Measurements from ENCODE around the gene KDM4F.
A peak's percentile ranks its signal among the peaks of the same experiment; 100 is the strongest.

The KDM4F gene

DNA sequence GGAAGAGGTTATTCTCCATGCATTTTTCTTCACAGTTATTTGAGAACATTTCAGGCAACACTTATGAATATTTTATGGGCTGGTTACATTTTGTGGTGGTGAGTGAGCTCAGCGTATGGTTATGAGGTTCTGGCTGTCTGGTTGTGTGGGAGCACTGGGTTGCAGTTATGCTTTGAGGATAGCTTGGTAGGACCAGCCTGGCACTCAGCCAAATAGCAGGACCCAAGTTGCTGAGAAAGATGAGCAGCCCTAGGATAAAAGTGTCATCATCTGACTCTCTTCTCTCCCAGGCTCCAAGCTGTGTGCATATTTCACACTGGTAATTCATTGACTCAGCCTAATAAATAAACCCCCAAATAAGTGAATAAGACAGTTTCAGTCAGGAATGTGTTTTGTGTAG, 9.4 kb downstream of the KDM4F start:
- DNase-seq (ENCODE audit: insufficient read length, low spot score) (no peak), FAIRE-seq (peak; percentile 55)

DNA sequence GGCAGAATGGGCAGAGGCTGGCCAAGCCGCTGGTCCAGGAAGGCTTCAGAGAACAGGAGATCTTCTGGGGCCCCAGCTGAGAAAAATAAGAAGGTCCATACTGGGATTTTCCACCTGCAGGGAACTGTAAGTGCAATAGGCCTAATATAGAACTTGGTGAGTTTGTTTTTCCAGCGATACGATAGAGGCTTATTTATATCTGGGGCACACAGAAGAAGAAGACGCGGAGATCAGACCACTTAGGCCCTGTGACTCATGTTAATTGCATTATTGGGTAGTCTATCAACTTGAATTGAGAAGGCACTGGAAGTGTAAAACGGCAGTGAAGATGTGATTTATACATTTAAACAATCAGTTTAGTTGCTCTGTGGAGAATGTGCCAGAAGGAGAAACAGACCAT, 9.8 kb downstream of the KDM4F start:
- DNase-seq (ENCODE audit: insufficient read length, low spot score), result no peak
- no peak for FAIRE-seq

DNA sequence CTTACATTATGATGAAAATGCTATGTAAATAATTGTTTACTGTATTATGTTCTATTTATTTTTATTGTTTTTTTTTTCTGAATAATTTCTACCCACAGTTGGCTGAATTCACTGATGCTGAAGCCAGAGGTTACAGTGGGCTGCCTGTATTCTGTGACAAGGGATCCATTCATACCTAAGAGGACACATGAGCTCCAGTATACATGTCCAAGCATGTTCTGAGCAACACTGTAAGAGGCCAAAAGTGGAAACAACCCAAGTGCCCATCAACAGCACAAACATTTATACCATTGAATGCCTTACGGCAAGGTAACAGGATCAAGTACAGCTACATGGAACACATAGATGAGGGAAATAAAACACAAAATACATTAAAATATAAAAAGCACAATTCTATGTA, 16.1 kb downstream of the KDM4F start:
- no peak for FAIRE-seq

DNA sequence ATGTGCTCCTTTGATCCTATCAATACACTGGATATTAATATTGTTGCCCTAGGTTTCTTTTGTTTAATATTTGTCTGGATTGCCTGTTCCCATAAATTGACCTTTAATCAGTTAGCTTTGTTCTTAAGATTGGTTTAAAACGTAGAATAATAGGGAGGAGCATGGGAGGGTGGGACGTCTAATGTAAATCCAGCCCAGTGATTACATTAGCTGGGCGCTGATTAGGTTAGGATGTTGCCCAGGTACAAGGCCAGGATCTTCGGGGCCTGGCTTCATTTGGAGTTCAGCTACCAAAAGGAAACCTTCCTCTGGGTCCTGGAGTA, 17.5 kb downstream of the KDM4F start, which contains the start of gene SRSF8:
Gene SRSF8, plus strand, starts transcription at position 204 of the 323 bp plus-strand sequence. CDS start 308 bp downstream, outside the sequence.
- FAIRE-seq, result no peak
- no peak for DNase-seq (ENCODE audit: insufficient read length, low spot score)

More for the DNA sequence above, 16.1 kb downstream of the KDM4F start:
- no peak for DNase-seq (ENCODE audit: insufficient read length, low spot score)

DNA sequence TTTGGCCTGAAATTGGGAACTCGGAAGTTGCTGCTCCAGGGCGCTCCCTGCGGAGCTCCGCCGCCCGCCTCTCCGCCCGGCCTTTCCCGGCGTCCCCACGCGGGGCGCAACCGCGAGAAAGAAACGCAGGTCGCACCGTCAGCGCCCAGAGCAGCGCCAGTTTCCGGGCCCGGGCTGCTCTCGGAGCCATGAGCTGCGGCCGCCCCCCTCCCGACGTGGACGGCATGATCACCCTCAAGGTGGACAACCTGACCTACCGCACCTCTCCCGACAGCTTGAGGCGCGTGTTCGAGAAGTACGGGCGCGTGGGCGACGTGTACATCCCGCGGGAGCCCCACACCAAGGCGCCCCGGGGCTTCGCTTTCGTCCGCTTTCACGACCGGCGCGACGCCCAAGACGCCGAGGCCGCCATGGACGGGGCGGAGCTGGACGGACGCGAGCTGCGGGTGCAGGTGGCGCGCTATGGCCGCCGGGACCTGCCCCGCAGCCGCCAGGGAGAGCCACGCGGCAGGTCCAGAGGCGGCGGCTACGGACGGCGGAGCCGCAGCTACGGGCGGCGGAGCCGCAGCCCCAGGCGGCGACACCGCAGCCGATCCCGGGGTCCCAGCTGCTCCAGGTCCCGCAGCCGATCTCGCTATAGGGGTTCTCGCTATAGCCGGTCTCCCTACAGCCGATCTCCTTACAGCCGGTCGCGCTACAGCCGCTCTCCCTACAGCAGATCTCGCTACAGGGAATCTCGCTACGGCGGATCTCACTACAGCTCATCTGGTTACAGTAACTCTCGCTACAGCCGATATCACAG, 18.0 kb downstream of the KDM4F start:
- no peak for FAIRE-seq

DNA sequence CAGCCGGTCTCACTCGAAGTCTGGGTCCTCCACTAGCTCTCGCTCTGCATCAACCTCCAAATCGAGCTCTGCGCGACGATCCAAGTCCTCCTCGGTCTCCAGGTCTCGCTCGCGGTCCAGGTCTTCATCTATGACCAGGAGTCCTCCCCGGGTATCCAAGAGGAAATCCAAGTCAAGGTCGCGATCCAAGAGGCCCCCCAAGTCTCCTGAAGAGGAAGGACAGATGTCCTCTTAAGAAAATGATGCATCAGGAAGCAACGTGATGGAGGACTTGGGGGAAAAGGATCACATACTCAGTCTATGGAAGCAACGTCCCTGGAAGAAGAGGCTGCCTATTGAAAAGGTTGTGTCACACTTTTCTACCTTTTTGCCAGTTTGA, 18.6 kb downstream of the KDM4F start:
- FAIRE-seq, result no peak
- DNase-seq (ENCODE audit: insufficient read length, low spot score), result no peak

More for the DNA sequence above, 18.0 kb downstream of the KDM4F start:
- DNase-seq (ENCODE audit: insufficient read length, low spot score), result peak; percentile 30

DNA sequence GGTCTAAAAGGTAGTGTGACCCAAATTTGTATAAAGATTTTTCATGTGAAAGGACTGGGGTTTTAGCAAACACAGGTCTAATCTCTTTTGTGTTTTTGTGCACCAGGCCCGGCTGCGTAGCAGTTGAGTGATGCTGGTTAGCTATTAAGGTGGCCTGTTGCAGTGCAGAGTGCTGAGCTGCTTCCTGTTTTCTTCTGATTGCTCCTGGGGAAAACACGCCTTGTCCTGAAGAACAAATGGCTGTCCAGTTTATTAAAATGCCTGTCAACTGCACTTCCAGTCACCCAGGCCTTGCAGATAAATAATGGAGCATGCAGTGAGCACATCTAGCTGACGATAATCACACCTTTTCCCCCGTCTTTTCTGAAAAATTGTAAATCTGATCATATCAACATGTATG, 19.3 kb downstream of the KDM4F start:
- peak; percentile 16 for FAIRE-seq
- DNase-seq (ENCODE audit: insufficient read length, low spot score), result peak; percentile 71

DNA sequence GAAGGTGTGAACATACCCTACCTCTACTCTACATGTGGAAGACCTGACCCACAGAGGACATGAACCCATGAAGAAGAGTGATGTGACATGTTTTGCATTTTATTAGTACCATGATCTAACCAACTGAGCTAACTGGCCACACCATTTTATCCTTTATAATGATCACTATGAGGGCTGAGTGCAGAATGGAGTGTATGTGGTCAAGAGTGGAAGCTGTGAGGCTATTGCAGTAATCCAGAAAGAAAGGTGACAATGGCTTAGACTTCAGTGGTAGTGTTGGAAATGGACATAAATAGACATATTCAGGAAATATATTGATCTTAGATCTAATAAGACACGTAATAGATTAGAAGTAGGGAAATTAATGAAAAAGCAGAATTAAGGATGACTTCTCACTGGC, 21.2 kb downstream of the KDM4F start:
- FAIRE-seq (no peak), DNase-seq (ENCODE audit: insufficient read length, low spot score) (no peak)

DNA sequence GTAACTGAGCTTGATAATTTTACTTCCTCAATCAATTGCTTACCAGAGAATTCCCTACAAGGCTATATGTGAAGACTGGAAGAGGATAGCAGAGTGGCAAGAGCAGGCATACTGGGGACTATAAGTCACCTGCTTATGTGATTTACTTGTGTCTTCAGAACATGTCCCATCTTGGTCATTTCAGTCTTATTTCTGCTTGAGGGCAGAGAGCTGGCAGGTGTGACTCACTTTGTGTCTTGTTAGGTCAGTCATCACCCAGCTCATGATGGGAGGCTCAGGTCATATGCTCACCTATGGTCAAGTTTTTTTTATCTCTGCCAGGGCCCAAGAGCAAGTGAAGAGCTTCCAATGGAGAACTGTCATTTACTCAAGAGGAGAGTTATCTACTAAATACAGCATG, 23.7 kb downstream of the KDM4F start:
- DNase-seq (ENCODE audit: insufficient read length, low spot score), result no peak

DNA sequence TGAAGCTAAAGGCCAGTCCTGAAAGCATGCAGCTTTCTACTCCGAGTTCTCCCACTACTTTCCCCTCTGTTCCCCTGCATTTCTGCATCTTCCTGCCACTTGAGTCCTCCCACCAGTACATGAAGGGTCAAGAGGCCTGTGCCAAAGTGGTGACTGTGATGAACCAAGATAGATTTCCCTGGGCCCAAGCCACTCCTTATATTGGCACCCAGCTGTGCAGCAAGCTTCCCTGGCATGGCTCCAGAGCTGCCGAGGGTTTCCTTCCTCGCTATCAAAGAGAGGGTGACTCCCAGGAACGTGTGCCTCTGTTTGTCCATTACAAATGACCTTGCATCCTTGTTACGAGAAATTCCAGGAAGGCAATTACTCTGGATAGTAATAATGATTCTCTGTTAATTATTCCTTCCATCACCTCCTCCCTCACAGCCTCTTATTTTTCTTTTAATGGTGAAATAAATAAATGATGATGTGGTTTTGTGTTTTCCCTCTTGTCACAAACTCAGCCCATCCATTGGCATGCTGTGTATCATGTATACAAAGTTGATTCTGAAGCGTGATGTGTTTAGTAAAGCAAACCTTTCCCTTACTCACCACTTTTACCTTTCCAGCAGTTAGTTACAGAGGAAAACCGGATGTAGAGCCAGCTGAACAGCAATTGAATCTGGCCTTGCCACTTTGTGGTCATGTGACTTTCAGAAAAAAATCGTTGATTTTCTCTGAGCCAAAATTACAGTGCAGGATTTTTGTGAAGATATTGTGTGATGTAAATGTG, 25.8 kb downstream of the KDM4F start:
- DNase-seq (ENCODE audit: insufficient read length, low spot score) (no peak), FAIRE-seq (no peak)

More for the DNA sequence above, 23.7 kb downstream of the KDM4F start:
- FAIRE-seq, result no peak

DNA sequence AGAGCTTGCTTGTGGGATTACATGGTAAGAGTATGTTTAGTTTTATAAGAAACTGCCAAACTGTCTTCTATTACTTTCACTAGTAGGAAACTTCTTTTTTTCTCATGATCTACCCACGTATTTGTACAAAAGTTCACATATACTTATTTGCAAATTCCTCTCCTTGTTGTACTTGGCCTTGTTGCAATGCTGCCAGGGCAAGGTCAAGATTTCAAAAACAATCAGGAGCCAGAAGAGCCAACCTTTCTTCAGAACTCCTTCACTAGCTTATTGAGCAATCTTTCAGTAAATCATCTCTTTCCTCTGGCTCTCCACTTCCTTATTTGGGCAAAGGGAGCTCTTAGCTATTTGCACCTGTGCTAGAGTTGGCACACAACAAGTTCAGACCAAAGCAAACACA, 27.2 kb downstream of the KDM4F start:
- FAIRE-seq, result no peak
- no peak for DNase-seq (ENCODE audit: insufficient read length, low spot score)

DNA sequence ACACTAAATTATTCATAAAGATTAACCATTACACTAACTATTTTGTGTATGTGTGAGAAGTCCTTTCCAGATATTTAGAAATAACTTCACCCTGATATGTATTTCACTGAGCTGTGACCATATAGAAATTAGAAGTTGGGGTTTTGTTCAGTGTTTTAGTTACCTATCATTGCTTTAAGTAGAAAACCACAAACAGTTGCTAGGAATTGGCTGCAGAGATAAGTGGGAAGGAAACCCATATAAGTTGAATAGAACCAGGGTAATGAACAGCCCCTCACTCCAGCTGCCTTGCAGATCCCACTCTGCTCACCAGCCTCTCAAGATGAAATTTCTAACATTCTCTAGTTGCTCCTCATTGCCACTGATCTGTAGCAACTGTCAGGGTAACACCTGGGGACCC, 27.8 kb downstream of the KDM4F start:
- DNase-seq (ENCODE audit: insufficient read length, low spot score), result no peak
- no peak for FAIRE-seq

DNA sequence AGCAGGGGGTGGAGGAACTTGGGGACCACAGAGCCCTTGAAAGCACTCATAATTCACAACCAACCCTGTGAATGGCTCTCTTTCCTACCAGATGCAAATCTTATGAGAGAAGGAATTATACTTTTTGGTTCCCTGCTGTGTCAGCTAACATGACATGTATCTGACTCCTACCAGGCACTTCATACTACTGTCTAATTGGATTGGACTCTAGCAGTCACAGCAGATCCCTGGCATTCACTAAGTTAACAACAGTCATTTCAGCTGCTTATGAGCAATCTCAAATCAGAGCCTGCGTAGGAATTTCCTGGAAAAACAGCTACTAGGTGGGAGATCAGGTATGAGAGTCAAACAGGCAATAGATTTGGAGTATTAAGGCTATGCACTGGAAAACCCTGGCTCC, 29.3 kb downstream of the KDM4F start:
- FAIRE-seq (no peak), DNase-seq (ENCODE audit: insufficient read length, low spot score) (no peak)

DNA sequence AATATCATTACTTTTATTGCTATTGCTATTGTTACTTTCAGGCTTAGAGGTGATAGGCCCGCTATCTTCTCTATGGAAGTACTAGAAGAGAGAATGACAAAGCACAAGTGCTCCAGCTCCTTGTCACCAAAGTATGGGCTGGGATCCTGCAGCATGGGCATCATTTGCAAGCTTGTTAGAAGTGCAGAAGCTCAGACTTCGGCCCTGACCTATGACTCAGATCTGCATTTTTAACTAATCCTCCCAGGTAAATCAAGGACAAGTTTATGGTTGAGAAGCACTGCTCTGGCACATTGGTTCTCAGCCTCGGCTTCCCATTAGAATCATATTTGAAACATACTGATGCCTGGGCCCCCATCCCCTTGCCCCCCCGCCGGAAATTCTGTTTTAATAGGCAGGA, 31.8 kb downstream of the KDM4F start:
- no peak for DNase-seq (ENCODE audit: insufficient read length, low spot score)
- no peak for FAIRE-seq

DNA sequence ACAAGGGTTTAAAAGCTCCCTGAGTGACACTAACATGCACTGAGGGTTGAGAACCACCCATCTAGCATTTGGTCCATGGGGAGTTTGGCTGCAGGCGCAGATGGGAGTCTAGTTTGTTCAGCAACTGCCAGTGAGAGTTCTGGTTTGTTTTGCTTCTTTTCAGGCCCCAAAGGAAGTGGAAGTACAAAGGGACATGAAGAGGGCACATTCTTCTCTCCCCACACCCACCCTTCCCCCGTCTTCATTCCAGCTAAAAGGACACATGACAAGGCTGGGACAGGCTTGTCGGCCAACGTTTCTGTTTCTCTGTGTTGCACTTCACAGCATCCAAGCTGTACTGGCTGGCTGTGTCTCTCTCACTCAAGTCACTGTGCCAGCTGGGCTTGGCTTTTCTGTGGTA, 32.2 kb downstream of the KDM4F start:
- no peak for FAIRE-seq
- no peak for DNase-seq (ENCODE audit: insufficient read length, low spot score)

DNA sequence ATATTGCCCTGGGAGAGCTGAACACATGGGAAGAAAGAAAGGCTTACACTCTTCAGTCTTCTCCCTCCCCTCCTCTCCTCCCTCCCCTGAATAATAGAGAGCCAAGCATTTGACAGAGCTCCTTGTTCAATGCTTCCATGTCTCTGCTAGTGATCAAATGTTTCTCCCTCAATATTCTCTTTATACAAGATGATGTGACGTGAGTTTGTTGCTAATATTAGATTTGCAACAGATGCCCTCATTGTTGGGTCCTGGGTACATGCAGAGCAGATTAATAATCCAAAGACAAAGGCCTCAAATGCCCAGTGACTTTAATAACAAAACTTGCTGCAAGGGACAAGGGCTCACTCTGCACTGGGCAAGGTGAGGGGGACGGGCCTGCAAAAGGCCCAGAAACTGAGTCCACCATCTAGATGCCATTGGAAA, 33.4 kb downstream of the KDM4F start:
- FAIRE-seq (no peak), DNase-seq (ENCODE audit: insufficient read length, low spot score) (no peak)

DNA sequence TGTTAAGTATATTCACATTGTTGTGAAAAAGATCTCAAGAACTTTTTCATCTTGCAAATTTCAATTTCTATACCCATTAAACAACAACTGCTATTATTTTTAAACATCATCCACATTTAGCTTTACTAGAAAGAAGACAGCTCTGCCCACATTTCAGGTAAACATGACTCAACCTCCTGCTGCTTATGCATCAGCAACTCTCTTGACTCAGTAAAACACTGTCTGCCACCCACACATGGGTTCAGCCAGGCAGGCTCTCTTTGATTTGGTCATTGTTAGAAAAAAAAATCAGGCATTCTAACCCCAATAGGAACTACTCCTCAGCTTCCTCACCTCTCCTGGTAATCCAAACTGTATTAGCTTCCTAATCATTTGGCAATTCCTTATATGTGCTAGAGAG, 35.3 kb downstream of the KDM4F start:
- DNase-seq (ENCODE audit: insufficient read length, low spot score) (no peak), FAIRE-seq (no peak)

DNA sequence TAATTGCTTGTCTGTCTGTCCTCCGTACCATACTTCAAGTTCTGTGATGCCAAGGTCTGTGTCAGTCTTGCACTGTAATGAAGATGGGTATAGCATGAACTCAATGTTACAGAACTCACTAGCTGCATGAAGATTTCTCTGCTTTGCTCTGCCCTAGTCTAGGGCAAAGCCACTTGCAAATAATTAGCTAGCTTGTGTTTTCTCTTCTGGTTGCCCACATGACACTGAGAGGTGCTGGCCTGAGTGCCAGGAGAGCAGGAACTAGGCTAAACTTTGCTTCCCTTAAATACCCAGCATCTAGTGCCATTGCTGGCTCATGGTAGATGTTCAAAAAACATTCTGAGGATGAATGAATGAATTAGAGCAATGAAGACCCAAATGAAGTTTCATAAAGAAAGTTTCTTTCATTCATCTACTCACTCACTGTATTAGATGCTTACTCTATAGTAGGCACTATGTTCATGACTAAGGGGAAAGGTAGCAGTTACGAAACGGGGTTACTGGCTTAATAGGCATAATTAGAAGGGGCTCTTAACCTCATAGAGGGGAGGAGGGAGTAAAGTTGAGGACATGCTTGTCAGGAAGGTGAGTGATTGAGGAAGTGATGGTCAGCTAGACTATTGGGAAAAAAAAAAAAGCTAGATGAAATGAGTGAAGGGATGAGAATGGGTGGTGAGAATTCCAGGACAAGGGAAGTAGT, 36.0 kb downstream of the KDM4F start:
- FAIRE-seq (no peak), DNase-seq (ENCODE audit: insufficient read length, low spot score) (no peak)

DNA sequence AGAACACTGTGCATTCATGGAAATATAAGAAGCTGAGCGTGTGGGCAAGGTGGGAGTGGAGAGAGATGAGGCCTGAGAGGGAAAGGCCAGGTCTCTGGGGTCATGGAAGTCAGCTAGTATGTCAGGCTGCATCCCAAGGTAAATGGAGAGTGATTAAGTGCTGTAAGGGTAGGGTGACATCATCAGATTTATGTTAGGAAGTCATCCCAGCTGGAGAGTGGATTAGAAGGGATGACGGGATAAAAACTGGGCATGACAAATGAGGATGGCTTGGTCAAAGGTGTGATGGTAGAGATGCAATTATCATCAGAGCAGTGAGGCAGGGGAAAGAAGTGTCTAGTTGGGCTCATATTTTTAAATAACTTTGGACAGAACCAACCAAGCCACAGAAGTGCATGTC, 36.9 kb downstream of the KDM4F start:
- FAIRE-seq (no peak), DNase-seq (ENCODE audit: insufficient read length, low spot score) (no peak)

DNA sequence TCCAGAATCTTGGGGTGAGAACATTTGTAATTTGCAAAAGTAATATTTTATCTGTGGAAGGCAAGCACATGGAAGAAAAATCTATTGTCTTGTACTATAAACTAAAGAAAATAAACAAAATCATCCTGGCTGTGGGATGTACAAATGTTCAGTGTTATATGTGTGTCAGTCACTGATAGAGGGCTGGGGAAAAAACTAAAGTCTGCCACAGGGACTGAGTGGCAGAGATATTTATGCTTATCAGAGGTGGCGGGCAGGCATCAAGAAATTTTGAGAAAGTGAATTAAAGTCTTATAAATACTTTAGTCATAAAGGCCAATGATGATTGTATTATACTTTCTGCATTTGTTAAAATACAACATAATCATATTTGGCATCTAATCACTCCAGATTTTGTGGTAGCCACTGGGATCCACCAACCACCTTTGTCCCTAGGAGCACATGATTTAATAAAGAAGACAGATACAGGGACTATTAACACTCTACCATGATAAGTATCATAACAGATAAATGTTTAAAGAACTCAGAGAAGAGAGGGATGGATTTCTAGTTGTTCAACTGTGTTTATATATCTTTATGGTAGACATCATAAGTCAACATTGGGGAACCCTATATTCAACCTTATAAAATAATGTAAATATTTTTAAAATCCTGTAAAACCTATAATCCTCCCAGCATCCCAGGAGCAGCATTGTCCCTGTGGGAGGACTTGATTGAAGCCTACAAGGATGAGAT, 37.8 kb downstream of the KDM4F start:
- DNase-seq (ENCODE audit: insufficient read length, low spot score) (no peak), FAIRE-seq (no peak)

All from HTR-8/SVneo (cell line).